ENCODE measurements around the gene C13orf42. TPM values are rescaled to one million over a fixed set of nuclear protein-coding genes. Genes with fewer than 3 reads are reported as not detected.

C13orf42 gene
- total and polyA plus RNA-seq, 7 donors = not detected

GRCh38 chr13:51111997-51112396 is 923 bp upstream of the C13orf42 start:
- DNase-seq (no peak), ATAC-seq (no peak)
- intact Hi-C loops (cut with DNase I) = no loop called here
- no peaks in the 10 kb centered on the region for H3K9me3 ChIP-seq
- H3K27ac ChIP-seq = no peak overlapping the region
- no peaks in the 10 kb centered on the region for H3K36me3 ChIP-seq (ENCODE audit: insufficient read depth in 1 of 2, low read depth in 1 of 2)
- no peak overlapping the region for H3K4me3 ChIP-seq
- 0 to 5% (median 0%) methylated on average over 1 of the region's 1 CpG for WGBS, 3 donors
- H3K4me1 ChIP-seq = no peaks in the 10 kb centered on the region
- TF ChIP-seq CTCF (IDR thresholded peaks at IDR 0.05) = no peak
- H3K27me3 ChIP-seq (ENCODE audit: insufficient read depth in 3 of 3, low read length in 2 of 3) = peaks cover 0 to 3% (median 0%) of the 10 kb centered on the region in 3 donors

GRCh38 chr13:51107996-51108395 is 3.1 kb downstream of the C13orf42 start:
- H3K36me3 ChIP-seq (ENCODE audit: insufficient read depth in 1 of 2, low read depth in 1 of 2) = no peaks in the 10 kb centered on the region

GRCh38 chr13:51105046-51105445 is 6.0 kb downstream of the C13orf42 start:
- TF ChIP-seq CTCF (IDR thresholded peaks at IDR 0.05) = no peak
- Histone ChIP-seq H3K9me3 (no peaks in the 10 kb centered on the region), H3K4me1 (no peaks in the 10 kb centered on the region), H3K27me3 (ENCODE audit: insufficient read depth in 3 of 3, low read length in 2 of 3) (peaks cover 0 to 5% (median 0%) of the 10 kb centered on the region in 3 donors), H3K36me3 (ENCODE audit: insufficient read depth in 1 of 2, low read depth in 1 of 2) (no peaks in the 10 kb centered on the region), H3K27ac (no peak overlapping the region), H3K4me3 (no peak overlapping the region)
- intact Hi-C loops (cut with DNase I) = no loop called here
- ATAC-seq (no peak), DNase-seq (no peak)
- WGBS, 3 donors = 76 to 85% (median 79%) methylated on average over 4 of the region's 4 CpGs

More at GRCh38 chr13:51107996-51108395, 3.1 kb downstream of the C13orf42 start:
- peaks cover 0 to 5% (median 0%) of the 10 kb centered on the region in 3 donors for H3K27me3 ChIP-seq (ENCODE audit: insufficient read depth in 3 of 3, low read length in 2 of 3)
- DNase-seq = no peak
- H3K27ac ChIP-seq = no peak overlapping the region
- H3K9me3 ChIP-seq = no peaks in the 10 kb centered on the region
- no peaks in the 10 kb centered on the region for H3K4me1 ChIP-seq
- H3K4me3 ChIP-seq = no peak overlapping the region
- TF ChIP-seq CTCF (IDR thresholded peaks at IDR 0.05) = no peak
- no peak for ATAC-seq
- intact Hi-C loops (cut with DNase I) = no loop called here
- 82 to 94% (median 87%) methylated on average over 4 of the region's 4 CpGs for WGBS, 3 donors

GRCh38 chr13:51101636-51102235 is 9.3 kb downstream of the C13orf42 start:
- Histone ChIP-seq H3K4me1 (no peaks in the 10 kb centered on the region), H3K27me3 (ENCODE audit: insufficient read depth in 3 of 3, low read length in 2 of 3) (peaks cover 0 to 5% (median 0%) of the 10 kb centered on the region in 3 donors), H3K27ac (no peak overlapping the region), H3K9me3 (no peaks in the 10 kb centered on the region), H3K4me3 (no peak overlapping the region), H3K36me3 (ENCODE audit: insufficient read depth in 1 of 2, low read depth in 1 of 2) (no peaks in the 10 kb centered on the region)
- WGBS, 3 donors = 77 to 80% (median 77%) methylated on average over 5 of the region's 5 CpGs
- no peak for TF ChIP-seq CTCF (IDR thresholded peaks at IDR 0.05)
- intact Hi-C loops (cut with DNase I) = no loop called here
- no peak for DNase-seq
- no peak for ATAC-seq
